ENCODE measurements around the gene ZNF324.

ZNF324 gene

DNA sequence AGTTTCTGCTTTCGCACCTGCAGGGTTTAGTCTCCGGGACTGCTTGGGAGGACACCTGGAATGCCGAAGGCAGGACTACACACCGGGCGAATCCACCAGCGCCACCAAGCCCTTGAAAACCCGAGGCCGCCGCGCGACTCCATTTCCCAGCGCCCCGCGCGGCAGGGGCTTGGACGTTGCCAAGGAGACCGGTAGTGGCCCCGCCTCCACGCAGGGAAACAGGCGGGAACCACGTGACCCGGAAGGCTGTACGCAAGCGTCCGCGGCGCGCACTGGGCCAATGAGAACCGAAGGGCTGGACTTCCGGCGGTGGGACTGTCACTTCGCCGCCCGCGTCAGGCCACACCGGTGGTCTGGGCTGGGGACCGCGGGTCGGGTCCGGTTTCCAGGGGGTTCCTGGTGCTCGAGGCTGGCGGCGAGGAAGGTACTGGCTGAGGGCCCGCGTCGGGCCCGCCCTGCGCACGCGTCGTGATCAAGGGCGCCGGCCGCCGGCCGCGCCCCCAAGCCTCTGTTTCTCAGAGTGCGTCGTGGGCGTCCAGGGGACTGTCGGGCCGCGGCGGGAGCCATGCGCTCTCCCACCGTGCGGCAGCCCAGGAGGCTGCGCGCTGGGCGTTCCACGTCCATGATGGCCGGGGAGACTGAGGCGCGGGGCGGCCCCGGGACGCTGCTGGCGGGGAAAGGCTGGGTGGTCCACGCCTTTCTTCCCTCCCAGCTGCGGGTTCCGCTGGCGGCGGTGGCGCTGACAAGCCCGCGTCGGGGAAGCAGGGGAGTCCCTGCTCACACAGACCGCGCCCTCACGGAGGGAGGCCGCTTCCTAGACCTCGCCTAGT is at the start of gene ZNF324:
TSS of gene ZNF324 (plus strand) at position 321 of the 830 bp plus-strand sequence. CDS start 2,106 bp downstream, outside the sequence.
- peak; percentile 94 for ATAC-seq
- TF ChIP-seq, protein P1, sequence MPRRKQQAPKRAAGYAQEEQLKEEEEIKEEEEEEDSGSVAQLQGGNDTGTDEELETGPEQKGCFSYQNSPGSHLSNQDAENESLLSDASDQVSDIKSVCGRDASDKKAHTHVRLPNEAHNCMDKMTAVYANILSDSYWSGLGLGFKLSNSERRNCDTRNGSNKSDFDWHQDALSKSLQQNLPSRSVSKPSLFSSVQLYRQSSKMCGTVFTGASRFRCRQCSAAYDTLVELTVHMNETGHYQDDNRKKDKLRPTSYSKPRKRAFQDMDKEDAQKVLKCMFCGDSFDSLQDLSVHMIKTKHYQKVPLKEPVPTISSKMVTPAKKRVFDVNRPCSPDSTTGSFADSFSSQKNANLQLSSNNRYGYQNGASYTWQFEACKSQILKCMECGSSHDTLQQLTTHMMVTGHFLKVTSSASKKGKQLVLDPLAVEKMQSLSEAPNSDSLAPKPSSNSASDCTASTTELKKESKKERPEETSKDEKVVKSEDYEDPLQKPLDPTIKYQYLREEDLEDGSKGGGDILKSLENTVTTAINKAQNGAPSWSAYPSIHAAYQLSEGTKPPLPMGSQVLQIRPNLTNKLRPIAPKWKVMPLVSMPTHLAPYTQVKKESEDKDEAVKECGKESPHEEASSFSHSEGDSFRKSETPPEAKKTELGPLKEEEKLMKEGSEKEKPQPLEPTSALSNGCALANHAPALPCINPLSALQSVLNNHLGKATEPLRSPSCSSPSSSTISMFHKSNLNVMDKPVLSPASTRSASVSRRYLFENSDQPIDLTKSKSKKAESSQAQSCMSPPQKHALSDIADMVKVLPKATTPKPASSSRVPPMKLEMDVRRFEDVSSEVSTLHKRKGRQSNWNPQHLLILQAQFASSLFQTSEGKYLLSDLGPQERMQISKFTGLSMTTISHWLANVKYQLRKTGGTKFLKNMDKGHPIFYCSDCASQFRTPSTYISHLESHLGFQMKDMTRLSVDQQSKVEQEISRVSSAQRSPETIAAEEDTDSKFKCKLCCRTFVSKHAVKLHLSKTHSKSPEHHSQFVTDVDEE (CRISPR knock-in tag; IDR thresholded peaks at IDR 0.05), result no peak
- no peak for TF ChIP-seq CSDC2 (CRISPR knock-in tag; IDR thresholded peaks at IDR 0.05)
- TF ChIP-seq RARB (CRISPR knock-in tag; IDR thresholded peaks at IDR 0.05), result no peak
- TF ChIP-seq, protein P2, sequence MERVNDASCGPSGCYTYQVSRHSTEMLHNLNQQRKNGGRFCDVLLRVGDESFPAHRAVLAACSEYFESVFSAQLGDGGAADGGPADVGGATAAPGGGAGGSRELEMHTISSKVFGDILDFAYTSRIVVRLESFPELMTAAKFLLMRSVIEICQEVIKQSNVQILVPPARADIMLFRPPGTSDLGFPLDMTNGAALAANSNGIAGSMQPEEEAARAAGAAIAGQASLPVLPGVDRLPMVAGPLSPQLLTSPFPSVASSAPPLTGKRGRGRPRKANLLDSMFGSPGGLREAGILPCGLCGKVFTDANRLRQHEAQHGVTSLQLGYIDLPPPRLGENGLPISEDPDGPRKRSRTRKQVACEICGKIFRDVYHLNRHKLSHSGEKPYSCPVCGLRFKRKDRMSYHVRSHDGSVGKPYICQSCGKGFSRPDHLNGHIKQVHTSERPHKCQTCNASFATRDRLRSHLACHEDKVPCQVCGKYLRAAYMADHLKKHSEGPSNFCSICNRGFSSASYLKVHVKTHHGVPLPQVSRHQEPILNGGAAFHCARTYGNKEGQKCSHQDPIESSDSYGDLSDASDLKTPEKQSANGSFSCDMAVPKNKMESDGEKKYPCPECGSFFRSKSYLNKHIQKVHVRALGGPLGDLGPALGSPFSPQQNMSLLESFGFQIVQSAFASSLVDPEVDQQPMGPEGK (CRISPR knock-in tag; IDR thresholded peaks at IDR 0.05; ENCODE audit: borderline replicate concordance), result no peak
- no peak for TF ChIP-seq ESRRG (CRISPR knock-in tag; IDR thresholded peaks at IDR 0.05)
- no peak for TF ChIP-seq ZFP3 (CRISPR knock-in tag; IDR thresholded peaks at IDR 0.05)
- no peak for TF ChIP-seq BACH2 (CRISPR knock-in tag; IDR thresholded peaks at IDR 0.05; ENCODE audit: borderline replicate concordance)

DNA sequence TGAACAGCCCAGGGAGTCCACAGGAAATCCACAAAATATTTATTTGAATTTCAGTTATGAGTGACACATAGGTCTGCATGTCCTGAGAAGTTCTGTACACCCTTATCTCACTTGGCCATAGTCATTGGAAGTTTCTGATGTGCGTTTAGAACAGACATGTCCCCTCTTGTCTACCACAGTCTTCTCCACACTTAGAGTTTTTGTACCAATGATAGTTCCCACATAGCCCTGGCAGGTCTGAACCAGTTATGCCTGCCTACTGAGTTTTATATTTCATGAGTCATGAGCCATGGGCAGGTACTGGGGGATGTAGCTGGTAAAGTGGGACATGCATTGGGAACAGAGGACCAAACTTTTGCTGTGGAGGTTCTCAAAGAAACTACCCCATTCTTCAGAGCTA is 38.3 kb upstream of the ZNF324 start:
- ATAC-seq, result no peak
- TF ChIP-seq ZNF70 (CRISPR knock-in tag; IDR thresholded peaks at IDR 0.05), result no peak
- no peak for TF ChIP-seq TOX (CRISPR knock-in tag; IDR thresholded peaks at IDR 0.05; ENCODE audit: borderline replicate concordance)
- no peak for TF ChIP-seq GLIS3 (CRISPR knock-in tag; IDR thresholded peaks at IDR 0.05)
- TF ChIP-seq TCF4 (CRISPR knock-in tag; IDR thresholded peaks at IDR 0.05; ENCODE audit: borderline replicate concordance), result no peak
- no peak for TF ChIP-seq ESRRG (CRISPR knock-in tag; IDR thresholded peaks at IDR 0.05)
- TF ChIP-seq CSRNP3 (CRISPR knock-in tag; IDR thresholded peaks at IDR 0.05), result no peak
- TF ChIP-seq SNAI2 (CRISPR knock-in tag; IDR thresholded peaks at IDR 0.05), result no peak
- no peak for TF ChIP-seq BACH2 (CRISPR knock-in tag; IDR thresholded peaks at IDR 0.05; ENCODE audit: borderline replicate concordance)
- no peak for TF ChIP-seq ZFP3 (CRISPR knock-in tag; IDR thresholded peaks at IDR 0.05)
- no peak for TF ChIP-seq OSR1 (CRISPR knock-in tag; IDR thresholded peaks at IDR 0.05)
- no peak for TF ChIP-seq POU6F1 (CRISPR knock-in tag; IDR thresholded peaks at IDR 0.05; ENCODE audit: borderline replicate concordance, low read depth)
- TF ChIP-seq ZNF565 (CRISPR knock-in tag; conservative IDR thresholded peaks at IDR 0.05; ENCODE audit: low read depth), result no peak
- TF ChIP-seq PPARA (CRISPR knock-in tag; IDR thresholded peaks at IDR 0.05; ENCODE audit: borderline replicate concordance), result no peak
- TF ChIP-seq ISL1 (CRISPR knock-in tag; IDR thresholded peaks at IDR 0.05), result no peak
- no peak for TF ChIP-seq ZFP30 (CRISPR knock-in tag; IDR thresholded peaks at IDR 0.05)

DNA sequence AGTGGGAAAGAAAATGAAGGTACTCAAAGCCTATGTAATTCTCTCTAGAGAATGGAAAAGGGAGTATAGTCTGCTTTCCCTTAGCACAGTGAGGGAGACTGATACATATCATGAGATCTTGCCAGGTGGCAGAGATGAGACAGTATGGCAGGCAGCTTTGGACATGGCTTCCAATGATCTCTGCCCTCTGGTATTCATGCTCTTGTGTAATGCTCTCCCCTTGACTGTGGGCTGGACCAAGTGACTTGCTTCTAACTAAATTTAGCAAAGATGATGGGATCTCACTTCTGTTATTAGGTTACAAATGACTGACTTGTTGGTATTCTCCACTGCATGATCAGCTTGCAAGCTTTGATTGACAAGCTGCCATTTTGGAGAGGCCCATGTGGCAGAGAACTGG is 37.1 kb upstream of the ZNF324 start:
- ATAC-seq, result no peak
- TF ChIP-seq RARB (CRISPR knock-in tag; IDR thresholded peaks at IDR 0.05), result no peak
- TF ChIP-seq ZNF565 (CRISPR knock-in tag; conservative IDR thresholded peaks at IDR 0.05; ENCODE audit: low read depth), result no peak
- no peak for TF ChIP-seq ARNTL (CRISPR knock-in tag; IDR thresholded peaks at IDR 0.05; ENCODE audit: borderline replicate concordance, low read depth)
- no peak for TF ChIP-seq ESRRG (CRISPR knock-in tag; IDR thresholded peaks at IDR 0.05)
- TF ChIP-seq, protein P3, sequence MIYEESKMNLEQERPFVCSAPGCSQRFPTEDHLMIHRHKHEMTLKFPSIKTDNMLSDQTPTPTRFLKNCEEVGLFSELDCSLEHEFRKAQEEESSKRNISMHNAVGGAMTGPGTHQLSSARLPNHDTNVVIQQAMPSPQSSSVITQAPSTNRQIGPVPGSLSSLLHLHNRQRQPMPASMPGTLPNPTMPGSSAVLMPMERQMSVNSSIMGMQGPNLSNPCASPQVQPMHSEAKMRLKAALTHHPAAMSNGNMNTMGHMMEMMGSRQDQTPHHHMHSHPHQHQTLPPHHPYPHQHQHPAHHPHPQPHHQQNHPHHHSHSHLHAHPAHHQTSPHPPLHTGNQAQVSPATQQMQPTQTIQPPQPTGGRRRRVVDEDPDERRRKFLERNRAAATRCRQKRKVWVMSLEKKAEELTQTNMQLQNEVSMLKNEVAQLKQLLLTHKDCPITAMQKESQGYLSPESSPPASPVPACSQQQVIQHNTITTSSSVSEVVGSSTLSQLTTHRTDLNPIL (CRISPR knock-in tag; IDR thresholded peaks at IDR 0.05; ENCODE audit: low read depth), result no peak
- TF ChIP-seq PPARA (CRISPR knock-in tag; IDR thresholded peaks at IDR 0.05; ENCODE audit: borderline replicate concordance), result no peak
- no peak for TF ChIP-seq GLIS3 (CRISPR knock-in tag; IDR thresholded peaks at IDR 0.05)
- TF ChIP-seq OSR1 (CRISPR knock-in tag; IDR thresholded peaks at IDR 0.05), result no peak
- TF ChIP-seq ZFP30 (CRISPR knock-in tag; IDR thresholded peaks at IDR 0.05), result no peak
- no peak for TF ChIP-seq ZNF8 (CRISPR knock-in tag; IDR thresholded peaks at IDR 0.05)
- no peak for TF ChIP-seq ZNF70 (CRISPR knock-in tag; IDR thresholded peaks at IDR 0.05)
- no peak for TF ChIP-seq CSDC2 (CRISPR knock-in tag; IDR thresholded peaks at IDR 0.05)
- no peak for TF ChIP-seq ZC3H10 (CRISPR knock-in tag; IDR thresholded peaks at IDR 0.05)
- TF ChIP-seq ZFP3 (CRISPR knock-in tag; IDR thresholded peaks at IDR 0.05), result no peak
- no peak for TF ChIP-seq TOX (CRISPR knock-in tag; IDR thresholded peaks at IDR 0.05; ENCODE audit: borderline replicate concordance)
- TF ChIP-seq, protein P2 (CRISPR knock-in tag; IDR thresholded peaks at IDR 0.05; ENCODE audit: borderline replicate concordance), result no peak
- no peak for TF ChIP-seq CSRNP3 (CRISPR knock-in tag; IDR thresholded peaks at IDR 0.05)
- no peak for TF ChIP-seq TCF4 (CRISPR knock-in tag; IDR thresholded peaks at IDR 0.05; ENCODE audit: borderline replicate concordance)
- TF ChIP-seq ISL1 (CRISPR knock-in tag; IDR thresholded peaks at IDR 0.05), result no peak
